GM18873 (cell line): ENCODE data around the gene PDCD1LG2.
"Not testable (repeated sequence)": the region's sequence is repeated elsewhere in the genome, so short reads cannot be mapped to it uniquely, and the experiment has no call there.

ENCODE experiments used
- ATAC-seq: cut with Tn5 transposase; IDR thresholded peaks from one replicate; pipeline ENCODE4 v1.9.1; 2021; ENCODE audit warnings: mild to moderate bottlenecking, moderate library complexity, moderate number of reproducible peaks; ENCODE audit not compliant: unreplicated experiment, low FRiP score

PDCD1LG2 gene

DNA sequence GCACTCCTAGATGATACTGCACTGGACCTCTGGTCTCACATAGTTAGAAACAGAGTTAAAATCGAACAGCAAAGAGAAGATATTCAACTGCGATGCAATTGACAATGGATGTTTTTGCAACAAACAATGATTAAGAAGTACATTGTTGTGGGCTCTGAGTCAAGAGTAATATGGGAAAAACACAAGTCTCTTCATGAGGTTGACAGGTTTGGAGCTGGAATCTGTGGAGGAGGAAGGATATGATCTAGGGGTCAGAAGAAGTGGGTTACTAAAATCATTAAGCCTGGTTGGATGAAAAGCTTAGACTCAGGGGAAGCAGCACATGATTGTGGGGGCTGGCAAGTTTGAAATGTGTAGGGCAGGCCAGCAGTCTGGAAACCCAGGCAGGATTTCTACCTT is 53.1 kb downstream of the PDCD1LG2 start:
- no peak for ATAC-seq

DNA sequence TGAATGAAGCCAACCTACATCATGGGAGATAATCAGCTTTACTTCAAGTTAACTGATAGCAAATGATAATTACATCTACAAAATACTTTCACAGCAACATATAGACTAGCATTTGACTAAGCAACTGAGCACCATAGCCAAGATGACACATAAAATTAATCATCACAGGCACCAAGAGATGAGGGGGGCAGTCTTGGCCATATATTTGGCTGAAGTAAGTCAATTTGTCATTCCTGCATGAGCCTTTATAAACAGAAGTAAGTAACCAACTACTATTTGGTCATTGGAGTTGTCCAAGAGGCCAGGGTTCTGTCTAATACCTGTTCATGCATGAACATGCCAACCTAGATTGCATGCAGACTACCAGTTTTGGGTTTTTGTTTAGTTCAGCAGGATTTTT is 53.6 kb downstream of the PDCD1LG2 start:
- ATAC-seq: no peak

DNA sequence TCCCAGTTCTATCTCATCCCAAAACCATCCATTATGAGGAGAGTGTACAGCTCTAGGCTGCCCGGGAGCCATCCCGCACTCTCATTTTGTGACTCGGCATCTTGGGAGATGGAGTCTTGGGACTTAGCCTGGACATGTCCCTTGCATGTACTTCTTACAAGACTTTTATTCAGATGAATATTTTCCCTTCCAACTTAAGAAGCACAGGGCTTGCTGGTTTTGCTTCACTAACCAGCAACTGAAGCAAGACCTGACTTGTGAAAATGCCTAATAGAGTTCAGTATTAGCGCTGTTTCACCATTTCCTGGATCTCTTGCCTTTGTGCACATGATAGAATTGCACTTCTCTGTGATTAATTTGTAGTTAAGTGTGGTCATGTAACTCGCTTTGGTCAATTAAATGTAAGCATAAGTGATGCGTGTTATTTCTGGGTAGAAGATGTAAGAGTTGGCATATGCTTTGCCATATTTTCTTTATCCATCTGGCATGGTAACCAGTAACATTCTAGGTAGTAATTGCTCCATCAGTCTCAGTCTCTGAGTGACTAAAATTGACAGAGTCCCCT is 55.8 kb downstream of the PDCD1LG2 start:
- peak; percentile 58 for ATAC-seq

DNA sequence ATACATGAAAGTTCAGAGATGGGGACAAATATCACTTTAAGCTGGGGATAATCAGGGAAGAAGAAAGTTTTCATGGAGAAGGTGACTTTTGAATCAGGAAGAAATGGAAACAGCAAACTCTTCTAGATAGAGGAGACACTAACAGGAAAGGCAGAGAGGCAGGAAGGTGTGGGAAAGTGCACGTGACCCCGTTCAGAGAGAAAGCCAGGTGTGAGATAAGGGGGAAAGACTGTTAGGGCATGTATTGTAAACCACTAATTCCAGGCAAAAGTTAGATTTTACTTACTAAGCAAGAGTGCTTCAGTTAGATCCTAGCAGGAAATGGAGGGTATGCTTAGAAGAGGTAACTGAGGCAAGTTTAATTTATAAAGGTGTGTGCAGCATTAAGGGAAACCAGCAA is 58.5 kb downstream of the PDCD1LG2 start:
- no peak for ATAC-seq

DNA sequence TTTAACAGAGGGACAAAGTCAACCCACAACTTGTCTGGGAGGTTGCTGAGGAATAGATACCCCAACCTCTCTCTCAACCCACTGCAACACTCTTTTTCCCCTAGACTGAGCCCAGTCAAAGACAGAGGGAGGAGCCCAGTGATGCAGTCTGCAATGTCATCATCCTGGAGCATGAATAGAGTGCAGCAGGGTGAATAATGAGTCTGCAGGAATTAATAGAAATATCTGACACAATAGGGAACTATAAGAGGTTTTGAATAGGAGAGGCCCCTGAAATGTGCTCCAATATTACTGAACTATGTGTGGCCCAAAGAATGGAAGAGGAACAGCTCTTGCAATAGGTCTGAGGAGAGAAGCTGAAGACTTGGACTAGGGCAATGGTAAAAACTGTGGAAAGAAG is 59.1 kb downstream of the PDCD1LG2 start:
- no peak for ATAC-seq

DNA sequence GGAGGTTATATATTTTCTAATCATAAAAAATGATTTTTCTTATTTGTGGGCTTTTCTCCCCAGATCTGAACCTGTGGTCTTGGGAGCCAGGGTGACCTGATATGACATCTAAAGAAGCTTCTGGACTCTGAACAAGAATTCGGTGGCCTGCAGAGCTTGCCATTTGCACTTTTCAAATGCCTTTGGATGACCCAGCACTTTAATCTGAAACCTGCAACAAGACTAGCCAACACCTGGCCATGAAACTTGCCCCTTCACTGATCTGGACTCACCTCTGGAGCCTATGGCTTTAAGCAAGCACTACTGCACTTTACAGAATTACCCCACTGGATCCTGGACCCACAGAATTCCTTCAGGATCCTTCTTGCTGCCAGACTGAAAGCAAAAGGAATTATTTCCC is 59.6 kb downstream of the PDCD1LG2 start:
- ATAC-seq: no peak

DNA sequence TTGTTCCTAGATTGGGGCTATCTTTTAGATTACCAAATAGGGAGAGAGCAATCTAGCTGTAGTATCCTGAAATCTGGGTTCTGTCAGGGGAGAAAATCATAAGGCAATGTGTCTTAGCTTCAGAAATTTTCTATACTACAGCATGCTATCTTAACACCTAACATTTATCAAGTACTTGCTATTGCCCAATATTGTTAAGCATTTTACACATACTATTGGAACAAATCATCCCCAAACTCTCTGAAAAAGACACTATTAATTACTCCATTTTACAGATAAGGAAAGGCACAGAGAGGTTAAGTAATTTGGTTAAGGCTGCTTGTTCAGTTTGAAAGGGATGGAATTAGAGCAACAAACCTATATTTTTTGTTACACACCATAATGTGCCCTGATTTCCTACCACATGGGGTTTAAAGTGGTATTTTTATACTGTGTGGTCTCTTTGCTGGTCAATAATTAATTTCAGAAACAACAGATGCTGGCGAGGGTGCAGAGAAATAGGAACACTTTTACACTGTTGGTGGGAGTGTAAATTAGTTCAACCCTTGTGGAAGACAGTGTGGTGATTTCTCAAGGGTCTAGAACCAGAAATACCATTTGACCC is 61.4 kb downstream of the PDCD1LG2 start:
- no peak for ATAC-seq

DNA sequence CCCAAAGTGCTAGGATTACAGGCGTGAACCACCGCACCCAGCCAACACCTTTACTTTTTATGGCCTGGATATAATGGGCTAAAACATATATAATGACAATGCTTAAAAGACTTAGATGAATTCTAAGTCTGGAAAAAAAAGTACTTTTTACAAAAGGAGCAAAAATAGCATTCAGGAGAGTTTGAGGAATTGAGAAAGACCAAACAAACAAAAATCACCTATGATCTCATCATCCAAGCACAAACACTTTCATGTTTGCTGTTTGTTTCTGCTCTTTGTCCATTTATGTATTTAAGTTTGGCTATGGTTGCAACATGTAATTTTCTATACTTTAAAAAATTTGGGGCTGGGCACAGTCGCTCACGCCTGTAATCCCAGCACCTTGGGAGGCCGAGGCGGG is 63.8 kb downstream of the PDCD1LG2 start:
- no peak for ATAC-seq

DNA sequence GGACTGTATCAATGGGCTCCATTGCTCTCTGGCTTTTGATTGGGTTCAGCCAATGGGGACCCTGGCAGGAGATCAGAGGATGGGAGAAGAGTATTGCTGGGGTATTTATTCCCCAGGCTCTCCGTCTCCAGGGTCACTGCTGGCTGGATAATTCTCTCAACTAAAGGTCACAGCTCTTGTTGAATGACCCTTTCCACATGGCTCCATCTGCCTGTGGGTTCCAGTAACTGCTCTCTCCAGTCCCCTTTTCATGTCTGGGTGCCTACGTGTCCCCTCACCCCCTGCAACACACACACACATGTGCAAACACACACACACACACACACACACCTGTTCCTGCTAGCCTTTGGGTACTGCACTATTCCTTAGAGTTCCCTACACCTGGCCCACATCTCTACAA is 64.7 kb downstream of the PDCD1LG2 start:
- no peak for ATAC-seq

DNA sequence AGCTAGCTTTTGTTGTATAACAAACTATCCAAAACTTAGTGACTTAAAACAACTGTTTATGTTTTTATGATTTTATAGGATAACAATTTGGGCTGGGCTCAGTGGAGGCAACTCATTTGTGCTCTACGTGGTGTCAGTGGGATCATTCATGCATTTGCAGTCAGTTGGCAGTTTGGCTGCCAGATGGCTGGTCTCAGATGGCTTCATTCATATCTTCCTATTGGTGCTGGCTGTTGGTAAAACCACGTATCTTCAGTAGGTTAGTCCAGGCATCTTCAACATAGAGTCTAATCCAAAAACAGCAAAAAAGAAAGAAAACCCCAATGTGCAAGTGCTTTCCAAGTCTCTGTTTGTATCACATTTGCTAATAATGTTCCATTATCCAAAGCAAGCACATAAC is 66.9 kb downstream of the PDCD1LG2 start:
- no peak for ATAC-seq

DNA sequence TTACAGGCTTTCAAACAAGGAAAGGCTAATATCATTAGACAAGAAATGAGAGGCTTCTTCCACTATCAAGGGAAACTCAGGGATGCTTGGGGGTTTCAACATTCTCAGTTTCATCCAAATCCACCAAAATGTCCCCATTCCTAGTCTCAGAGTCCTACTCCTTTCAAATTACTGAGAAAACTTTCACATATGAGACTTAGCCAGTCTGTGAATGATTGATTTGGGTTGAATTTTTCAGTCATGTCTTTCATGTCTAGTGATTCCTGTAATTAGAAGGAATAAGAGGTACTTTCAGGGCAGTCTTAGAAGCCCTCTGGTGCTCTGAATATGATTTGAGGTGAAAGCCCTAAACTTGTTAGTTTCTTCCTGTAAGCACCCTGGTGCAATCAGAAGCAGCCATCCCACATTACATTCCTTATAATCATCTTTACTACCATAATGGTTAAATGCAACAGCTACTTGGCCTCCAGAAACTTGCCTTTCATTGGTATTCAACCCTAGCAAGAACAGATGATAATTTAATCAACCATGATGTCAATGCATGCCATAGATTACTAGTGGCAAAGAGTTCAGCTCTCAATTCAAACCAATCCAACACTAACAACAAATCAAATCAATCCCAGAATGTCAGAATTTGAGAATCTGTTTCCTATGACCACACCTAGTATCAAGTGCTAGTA is 67.8 kb downstream of the PDCD1LG2 start:
- no peak for ATAC-seq

DNA sequence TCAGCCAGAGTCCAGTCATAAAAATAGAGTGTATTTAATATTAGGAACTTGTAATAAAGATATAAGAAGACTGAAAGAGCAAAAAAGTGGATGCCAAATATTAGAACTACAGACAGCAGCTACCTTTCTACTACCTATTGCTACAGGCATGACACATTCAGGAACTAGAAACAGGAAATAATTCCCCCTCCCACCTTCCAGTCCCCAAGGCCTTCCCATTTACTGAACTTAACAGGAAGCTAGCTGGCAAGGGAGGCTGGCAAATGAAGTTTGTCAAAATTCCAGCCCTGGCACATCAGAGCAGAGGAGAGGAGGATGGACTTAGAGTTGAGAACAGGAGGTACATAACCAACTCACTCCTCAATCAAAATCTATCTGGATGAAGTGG is 68.4 kb downstream of the PDCD1LG2 start:
- ATAC-seq: no peak

DNA sequence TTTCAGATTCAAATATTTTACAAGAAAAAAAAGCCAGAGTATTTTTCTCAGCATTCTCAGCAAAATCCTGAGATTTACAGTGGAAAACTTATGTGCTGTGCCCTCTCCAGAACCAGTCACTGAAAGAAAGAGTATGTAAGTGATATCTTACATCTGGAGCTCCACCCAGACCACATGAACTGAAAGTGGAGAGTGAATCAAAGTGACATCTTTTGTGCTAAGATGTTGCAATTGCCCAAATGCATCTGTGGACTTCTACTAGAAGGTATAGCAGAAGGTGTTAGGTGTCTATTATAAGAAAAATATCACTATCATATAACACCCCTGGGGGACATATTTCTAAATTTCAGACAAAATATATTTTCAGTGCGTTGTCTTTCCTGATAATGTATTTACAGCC is 69.5 kb downstream of the PDCD1LG2 start:
- ATAC-seq: no peak

DNA sequence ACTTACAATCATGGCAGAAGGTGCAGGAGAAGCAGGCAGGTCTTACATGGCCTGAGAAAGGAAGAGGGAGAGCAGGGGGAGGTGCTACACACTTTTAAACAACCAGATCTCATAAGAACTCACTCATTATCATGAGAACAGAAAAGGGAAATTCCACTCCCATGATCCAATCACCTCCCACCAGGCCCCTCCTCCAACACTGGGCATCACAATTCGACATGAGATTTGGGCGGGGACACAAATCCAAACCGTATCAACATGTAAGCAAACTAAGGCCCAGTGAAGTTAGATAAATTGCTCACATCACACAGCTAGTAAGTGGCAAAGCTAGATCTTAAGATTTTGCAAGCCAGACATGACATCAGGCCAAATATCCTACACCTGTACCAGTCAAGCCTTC is 70.3 kb downstream of the PDCD1LG2 start:
- ATAC-seq: no peak

DNA sequence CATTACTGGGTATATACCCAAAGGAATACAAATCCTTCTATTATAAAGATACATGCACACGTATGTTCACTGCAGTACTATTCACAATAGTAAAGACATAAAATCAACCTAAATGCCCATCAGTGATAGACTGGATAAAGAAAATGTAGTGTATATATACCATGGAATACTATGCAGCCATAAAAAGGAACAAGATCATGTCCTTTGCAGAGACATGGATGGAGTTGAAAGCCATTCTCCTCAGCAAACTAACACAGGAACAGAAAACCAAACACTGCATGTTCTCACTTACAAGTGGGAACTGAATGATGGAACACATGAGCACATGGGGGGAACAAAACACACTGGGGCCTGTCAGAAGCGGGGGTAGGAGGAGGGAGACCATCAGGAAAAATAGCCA is 71.4 kb downstream of the PDCD1LG2 start:
- ATAC-seq: not testable (repeated sequence)

DNA sequence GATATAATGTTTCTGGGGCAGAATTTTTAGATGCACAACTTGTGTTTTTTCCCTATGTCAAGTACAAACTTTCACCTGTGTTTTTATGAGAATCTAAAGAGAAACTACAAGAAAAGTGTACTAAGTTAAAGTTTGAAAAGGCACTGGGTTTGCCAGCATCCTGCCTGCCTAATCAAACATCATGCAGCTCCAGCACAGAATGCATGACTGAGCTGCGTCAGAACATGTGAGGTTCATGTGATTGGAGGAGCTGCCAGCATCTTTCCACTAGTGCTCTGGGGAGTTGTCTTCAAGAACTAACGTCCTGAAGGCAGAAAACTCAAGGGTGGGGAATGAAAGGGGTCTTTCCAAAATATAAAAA is 72.5 kb downstream of the PDCD1LG2 start:
- peak; percentile 36 for ATAC-seq

DNA sequence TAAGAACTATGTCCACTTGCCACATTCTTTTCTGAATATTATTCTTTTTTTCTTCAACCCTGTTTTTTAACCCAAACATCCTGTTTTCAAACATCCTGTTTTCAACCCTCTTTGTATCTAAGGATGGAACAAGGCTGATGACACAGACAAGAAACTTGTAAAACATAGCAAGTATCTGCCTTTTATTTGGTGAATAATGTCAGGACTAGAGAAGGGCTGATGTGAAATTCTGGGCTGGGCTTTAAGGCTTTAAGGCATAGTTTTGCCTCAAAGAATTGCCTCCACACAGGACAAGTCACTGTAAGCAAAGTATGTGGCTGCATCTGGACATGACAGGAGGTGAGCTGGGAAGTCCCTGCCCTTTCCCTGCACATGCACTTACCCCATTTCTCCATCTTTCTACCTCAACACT is 76.1 kb downstream of the PDCD1LG2 start:
- ATAC-seq: peak; percentile 49

DNA sequence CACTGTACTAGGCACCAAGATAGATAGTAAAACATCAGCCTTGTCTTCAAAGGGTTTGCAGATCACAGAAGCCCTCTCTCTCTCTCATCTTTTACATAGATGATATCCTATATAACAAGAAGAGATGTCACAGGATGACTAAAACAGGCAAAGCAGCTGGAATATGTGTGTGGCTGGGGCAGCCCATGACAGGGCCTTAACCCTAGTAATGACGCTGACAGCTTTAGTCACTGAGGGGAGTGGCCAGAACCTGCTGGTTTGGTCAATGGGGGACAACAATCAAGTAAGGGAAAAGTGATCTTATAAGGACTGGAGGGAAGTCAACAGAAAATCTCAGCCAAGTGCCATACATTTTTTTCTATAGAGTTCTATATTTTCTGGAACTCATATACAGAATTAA is 76.7 kb downstream of the PDCD1LG2 start:
- no peak for ATAC-seq

DNA sequence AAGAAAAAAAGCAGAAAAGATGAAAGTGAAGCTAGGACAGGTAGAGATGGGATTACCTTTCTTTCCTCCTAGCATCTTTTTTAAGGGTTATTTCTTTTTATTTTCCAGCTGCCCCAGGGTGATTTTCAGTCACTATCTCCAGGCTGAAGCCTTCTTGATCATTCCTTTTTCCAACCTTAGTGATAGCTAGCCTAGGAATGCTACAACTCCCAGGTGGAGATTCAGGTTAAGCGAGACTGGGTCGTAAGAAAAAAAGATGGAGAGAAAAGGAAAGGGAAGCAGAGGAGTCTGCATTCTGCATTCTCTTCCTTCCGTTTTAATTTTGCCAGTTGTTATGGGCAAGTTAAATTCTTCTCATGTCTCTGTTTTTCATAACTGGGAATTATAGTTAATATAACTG is 81.9 kb downstream of the PDCD1LG2 start:
- ATAC-seq: no peak

DNA sequence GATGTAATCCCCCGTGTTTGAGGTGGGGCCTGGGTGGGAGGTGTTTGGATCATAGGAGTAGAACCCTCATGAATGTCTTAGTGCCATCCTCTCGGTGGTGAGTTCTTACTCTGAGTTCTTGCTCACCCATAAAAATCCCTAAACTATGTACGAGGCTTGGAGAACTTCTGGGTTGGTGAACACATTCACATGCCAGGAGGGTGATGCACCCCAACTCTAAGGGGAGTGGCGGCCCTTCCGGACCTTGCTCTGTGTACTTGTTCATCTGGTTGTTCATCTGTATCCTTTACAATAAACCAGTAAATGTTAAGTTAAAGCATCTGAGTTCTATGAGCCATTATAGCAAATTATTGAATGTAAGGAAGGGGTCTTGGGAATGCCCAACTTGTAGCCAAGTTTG is 82.6 kb downstream of the PDCD1LG2 start:
- ATAC-seq: no peak

DNA sequence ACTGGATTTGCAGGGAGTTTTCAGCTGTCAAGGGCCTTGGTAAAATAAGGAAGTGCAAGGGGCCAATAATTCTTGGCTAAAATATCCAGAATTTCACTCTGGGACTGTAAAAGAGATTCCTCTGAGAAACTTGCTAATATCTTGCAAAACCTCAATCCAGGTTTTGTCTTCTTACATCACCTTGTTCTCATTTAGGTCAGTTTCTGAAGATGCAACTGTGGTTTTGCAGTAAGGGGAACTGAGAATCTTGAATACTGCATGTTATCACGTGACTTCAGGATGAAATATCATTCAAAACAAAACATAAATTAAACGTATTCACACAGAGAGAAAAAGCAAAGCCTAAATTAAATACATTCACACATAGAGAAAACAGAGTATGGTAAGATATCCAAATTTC is 83.6 kb downstream of the PDCD1LG2 start:
- ATAC-seq: peak; percentile 65

DNA sequence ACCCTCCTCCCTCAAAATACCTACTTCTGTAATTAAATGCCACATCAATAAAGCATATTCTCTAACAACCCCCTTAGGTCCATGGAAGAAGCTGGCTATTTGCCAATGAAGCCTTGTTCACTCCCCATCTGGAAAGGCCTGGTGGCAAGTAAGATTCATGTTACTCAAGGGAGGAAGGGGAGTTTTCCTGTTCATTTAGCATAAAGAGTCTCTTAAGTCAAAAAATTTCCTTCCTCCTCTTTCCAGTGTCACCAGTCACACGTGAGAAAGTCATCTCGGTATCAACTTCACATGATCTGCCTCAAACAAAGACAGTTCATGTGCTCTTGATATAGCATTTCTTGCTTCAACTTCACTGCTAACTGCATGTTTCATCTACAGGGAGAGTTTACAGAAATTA is 85.8 kb downstream of the PDCD1LG2 start:
- ATAC-seq: no peak
